HG02588 (cell line): ENCODE results near the gene PLXDC2.
"Not testable (repeated sequence)": the region's sequence is repeated elsewhere in the genome, so short reads cannot be mapped to it uniquely, and the experiment has no call there.

Experiments
- ATAC-seq: cut with Tn5 transposase; IDR thresholded peaks from one replicate; pipeline ENCODE4 v1.9.1; 2021; ENCODE audit warnings: mild to moderate bottlenecking, moderate library complexity; ENCODE audit not compliant: unreplicated experiment

PLXDC2 gene

GRCh38 chr10:19970256-19970655 lies 154.0 kb downstream of the PLXDC2 start:
- no peak for ATAC-seq

GRCh38 chr10:19970717-19971116 lies 154.5 kb downstream of the PLXDC2 start:
- ATAC-seq, result no peak

DNA sequence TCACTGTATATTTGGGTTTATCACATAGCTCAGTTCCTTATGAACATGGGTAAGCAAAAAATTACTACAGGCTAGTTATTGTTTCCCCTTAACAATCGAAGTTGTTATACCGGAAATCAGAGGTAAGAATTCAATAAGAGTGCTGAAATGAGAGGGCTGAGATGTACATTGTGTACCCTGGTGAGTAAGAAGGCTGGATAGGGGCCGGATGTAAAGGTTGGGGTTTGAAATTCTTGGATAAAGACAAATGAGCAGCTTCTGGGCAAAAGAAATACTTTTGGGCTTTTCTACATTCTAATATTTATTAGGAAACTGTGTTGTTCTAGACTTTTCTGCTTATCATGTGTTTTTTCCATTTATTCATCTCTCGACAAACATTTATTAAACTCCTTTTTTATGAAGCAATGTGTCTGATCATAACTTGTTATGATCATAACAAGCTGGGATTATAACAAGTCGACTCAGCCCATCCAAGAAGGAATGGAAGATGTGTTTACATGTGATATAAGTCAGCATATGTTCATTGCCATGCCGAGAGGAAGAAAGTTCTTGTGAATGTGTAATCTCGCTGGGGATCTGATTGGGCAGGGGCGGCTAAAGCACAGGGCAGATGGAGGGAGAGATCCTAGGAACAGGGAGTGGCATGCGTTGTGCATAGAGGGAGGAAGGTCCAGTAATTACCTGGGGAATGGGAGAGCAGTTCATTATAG lies 155.3 kb downstream of the PLXDC2 start:
- ATAC-seq, result no peak

DNA sequence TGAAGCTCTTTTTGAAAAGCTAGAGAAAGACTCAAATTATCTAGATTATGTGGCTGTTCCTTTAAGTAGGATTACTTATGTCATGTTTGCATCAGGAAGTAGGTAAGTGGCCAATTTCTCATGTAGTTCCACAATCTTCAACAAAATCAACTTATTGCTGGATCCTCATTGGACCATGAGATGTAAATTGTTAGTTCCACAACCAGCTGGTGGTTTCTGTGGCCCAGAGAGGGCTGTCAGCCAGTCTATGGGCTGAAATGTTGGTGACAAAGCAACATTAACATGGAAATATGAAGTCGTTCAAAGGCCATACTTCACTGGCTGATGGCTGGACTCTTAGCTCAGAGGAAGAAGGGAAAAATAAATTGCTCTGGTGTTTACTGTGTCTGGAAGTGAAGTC lies 157.9 kb downstream of the PLXDC2 start:
- no peak for ATAC-seq

- no peak for ATAC-seq
Measured at GRCh38 chr10:19974554-19974953, 158.3 kb downstream of the PLXDC2 start.

DNA sequence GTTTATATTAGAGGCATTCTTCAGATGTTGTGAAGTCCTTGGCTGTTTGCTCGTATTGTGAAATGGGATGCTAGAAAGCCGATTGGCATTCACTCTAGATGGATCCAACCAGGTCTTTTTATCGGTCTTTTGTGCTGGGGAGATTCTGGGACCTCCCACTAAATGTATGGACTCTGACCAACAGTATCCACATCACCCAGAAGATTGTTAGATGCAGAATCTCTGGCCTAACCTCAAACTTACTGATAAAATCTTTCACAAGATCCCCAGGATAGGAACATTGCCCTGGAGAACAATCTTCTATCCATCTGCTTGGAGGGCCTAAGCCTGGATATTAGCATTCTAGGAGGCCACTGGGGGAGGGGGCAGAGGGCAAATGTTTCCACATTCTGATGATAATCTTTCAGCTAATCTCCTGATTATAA lies 160.9 kb downstream of the PLXDC2 start:
- no peak for ATAC-seq

DNA sequence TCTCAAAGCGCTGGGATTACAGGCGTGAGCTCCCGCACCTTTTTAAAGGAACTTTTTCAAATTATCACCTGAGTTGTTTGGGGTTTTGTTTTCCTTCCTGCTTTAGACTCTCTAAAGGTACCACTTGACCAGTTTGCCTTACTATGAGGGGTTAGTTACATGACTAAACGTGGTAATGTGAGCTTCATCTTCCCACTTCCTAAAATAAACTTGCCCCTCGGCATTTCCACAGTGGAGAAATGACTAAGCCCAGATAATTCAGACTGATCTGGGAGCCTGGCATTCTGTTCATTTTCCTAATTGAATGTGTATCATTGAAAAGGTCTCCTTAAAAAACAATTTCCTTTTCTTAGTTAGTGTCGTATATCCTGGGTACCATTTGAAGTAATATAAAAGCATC lies 163.4 kb downstream of the PLXDC2 start:
- ATAC-seq, result no peak

GRCh38 chr10:19983880-19984565 lies 167.8 kb downstream of the PLXDC2 start:
- ATAC-seq, result no peak

DNA sequence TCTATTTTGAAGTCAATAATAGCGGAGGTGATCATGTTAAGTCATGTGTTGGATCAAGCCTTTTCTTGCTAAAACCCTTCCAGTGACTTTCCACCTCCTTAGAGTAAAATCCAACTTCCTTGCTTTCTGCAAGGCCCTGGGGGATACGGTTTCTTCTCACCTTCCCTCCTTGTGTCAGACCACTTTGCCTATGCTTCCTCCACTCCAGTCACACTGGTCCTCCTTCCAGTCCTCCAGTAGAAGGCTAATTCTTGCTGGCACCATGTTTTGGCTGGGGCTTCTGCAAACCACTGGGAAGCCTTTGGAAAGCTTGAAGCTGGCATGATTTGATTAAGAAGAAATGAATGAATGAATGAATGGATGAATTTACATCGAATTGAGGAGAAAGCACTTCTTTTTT lies 169.5 kb downstream of the PLXDC2 start:
- no peak for ATAC-seq

DNA sequence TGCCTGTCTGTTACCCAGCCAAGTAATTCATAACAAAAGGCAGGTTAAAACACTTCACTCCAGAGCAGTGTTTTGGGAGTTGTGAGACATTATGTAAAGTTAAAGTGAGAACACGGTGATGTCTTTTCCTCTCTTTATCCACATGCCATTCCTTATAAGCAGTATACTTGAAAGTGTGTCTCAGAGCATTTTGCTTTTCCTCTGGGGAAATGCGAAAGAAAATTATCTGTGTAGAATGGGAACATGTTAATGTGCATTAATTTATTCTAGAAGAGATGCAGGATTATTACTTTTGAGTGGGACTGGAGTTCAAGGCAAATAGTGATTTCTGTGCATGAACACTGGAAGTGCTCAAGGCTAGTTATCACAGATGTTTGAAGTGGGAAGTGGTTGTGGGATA lies 170.4 kb downstream of the PLXDC2 start:
- ATAC-seq, result no peak

DNA sequence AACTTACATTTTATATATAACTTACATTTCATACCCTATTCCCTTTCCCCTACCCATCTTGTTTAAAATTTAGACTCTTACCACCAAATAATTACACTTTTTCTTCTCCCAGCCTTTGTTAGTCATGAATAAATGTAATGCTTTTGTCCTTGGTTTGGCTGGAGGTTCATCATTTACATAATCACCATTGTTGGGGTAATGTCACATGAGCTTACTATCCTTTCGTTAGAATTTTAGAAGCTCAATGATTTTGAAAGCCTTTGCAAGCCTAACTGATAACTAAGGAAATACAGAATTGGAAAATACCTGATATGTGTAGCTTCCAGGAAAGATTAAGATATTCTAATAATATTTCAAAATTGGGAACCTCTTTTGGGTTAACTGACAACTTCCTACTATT lies 171.7 kb downstream of the PLXDC2 start:
- no peak for ATAC-seq

DNA sequence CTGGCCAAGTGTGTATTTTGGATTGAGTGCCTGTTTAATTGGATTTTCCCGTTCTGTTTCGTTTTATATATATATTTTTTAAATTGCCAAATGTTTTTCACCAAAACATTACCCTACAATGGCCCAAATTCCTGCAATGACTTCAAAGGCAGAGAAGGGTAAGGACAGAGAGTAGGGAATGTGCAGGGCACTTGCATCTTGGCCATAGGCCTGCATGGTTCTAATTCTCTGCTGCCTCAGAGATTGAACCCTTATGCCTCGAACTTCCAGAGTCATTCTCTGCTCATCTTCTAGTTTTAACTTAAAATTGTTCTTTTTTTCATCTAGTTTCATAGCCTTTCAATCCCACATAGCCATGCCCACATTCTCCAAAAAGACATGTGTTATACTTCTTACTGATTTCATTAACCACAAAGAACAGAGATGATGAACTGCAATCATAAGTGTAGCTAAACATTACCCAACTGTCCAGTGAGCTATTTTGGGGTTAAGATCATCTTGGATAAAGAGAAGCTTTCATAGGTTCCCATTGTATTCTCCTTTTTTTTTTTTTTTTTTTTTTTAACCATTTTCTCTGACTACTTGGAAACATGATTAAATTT lies 177.6 kb downstream of the PLXDC2 start:
- peak; percentile 66 for ATAC-seq

GRCh38 chr10:19998482-19998881 lies 182.2 kb downstream of the PLXDC2 start:
- ATAC-seq, result no peak

DNA sequence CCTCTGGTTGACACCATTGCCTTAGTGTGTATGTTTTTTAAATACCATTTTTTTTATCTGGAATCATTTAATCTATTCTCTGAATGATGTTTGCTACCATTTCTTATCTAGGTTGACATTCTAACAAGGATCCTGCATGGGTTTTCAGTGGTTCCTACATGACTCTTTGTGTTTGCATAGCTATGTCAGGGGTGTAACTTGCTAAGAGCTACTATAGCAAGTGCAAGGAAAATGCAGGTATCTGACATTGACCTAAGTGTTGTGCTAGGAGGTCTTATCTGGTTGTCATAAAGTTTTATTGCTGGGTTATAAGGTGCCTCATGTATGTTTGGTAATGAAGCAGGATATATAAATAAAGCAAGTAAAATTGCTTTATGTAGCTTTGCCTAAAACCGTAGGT lies 183.2 kb downstream of the PLXDC2 start:
- no peak for ATAC-seq

- ATAC-seq, result not testable (repeated sequence)
Measured at GRCh38 chr10:20002026-20002425, 185.8 kb downstream of the PLXDC2 start.

DNA sequence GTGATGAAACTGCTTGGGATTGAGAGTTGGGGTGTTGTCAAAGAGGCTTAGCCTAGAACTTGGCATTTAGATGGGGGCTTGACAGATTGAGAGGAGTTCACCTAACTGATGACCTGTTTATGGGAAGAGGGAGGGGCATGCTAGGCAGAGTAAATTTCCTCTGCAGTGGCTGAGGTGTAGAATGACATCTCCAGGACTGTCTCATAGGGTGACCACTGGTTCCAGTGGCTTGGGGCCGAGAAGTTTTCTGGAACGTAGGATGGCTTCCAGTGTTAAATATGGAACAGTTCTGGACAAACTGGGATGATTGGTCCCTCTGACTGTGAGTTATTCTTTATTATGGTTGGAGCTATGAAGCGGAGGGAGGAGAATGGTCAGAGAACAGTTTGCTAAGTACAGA lies 186.4 kb downstream of the PLXDC2 start:
- ATAC-seq, result no peak

DNA sequence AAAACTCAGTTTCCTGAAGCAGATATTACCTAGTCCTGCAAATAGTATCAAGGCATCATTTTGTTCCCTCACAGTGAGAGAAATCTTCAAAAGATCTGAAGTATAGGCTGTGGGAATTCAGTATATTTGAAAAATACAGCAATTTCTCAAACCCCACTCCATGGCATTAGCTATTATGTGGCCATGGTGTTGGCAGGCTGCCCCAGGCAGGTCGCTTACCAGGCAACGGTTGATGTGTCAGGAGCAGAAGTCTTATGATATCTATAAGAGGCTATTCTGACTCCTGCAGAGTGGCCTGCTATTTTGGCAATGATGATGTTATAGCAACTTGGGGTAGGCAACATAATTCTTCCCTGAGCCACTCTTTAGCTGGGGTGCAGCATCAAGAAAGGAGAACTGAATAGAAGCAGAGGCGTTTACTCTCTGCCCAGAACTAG lies 187.9 kb downstream of the PLXDC2 start:
- ATAC-seq, result peak; percentile 36

- no peak for ATAC-seq
Measured at GRCh38 chr10:20005638-20006037, 189.4 kb downstream of the PLXDC2 start.

DNA sequence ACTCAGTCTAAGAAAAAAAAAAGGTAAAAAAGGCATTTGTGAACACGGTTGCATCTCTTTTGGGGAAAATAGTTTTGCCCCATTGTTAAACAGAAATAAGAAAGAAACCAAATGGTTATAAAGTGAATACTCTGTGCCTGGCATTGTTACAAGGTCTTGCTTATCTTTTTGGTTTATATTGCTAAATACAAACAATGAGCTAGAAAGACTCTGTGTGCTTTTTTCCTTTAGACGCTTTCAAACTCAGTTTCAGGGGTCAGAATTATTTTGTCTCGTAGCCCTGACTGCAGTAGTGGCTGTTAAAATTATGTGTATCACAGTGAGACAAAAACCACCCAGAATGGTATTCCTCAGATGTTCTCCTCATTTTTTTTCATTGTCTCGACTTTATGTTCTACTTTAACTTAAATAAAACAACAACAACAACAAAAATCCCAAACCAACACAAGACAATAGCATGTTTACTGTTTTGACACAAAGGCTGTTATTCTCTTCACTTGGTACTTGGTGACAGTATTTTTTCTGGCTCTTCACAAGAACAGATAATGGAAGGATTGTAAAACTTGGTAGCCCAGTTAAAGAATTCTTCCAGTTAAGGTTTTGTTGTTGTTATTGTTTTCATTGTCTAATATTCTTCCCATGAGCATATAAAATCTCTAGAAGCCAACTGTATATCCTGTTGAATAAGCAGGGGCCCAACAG lies 190.1 kb downstream of the PLXDC2 start:
- no peak for ATAC-seq

DNA sequence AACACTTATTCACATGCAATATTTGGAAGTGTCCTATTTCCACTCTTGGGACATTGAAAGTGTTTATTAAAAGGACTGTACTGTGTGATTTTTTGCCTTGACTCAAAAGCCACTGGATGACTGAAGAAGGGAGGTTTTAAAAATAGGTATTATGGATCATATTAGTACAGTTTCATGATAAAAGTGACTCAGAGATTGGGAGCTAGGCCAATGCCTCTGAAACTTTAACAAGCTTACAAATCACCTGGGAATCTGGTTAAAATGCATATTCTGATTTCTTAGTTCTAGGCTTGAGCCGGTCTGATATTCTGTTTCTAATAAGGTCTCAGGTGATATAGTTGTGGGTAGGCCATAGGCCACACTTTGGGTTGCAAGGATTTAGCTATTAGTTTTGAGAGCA lies 191.2 kb downstream of the PLXDC2 start:
- no peak for ATAC-seq

DNA sequence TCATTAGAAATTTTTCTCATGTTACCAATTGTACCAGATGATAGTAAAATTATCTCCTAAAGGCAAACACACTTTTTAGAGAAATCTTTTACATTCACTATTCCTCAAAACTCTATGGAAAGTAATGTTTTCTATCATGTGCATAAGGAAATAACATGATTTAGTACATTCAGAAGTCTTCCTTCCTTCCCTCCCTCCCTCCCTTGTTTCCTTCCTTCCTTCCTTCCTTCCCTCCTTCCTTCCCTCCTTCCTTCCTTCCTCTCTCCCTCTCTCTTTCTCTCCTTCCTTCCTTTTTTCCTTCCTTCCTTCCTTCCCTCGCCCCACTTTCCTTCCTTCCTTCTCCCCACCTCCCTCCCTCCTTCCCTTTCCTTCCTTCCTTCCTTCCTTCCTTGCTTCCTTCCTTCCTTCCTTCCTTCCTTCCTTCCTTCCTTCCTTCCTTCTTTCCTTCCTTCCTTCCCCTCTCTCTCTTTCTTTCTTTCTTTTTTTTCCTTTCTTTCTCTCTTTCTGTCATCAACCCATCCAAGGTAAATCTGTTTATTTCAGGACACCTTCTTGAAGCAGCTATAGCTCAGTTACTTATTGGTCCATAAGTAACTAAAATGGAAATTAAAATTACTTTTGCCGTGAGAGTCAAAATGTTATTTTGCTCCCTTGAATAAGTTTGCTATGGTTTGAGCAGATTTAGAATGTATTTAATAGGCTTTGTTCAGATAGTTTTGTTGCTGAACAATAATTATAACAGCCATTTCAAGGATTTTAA lies 197.9 kb downstream of the PLXDC2 start:
- ATAC-seq, result no peak
